Right ventricle myocardium inferior (tissue), 1 donor: ENCODE measurements around the gene PYGM. TPM values are rescaled to one million over a fixed set of nuclear protein-coding genes. Genes with fewer than 3 reads are reported as not detected.
A peak's percentile ranks its signal among the peaks of the same experiment; 100 is the strongest.

Source experiments
- ATAC-seq: fragments of 200-7000 bp; cut with Tn5 transposase; one replicate; pipeline ENCODE4 v1.9.1; 2020; ENCODE audit warnings: mild to moderate bottlenecking, moderate library complexity
- DNase-seq: peaks from one replicate; pipeline ENCODE4 v3.0.0; 2021; ENCODE audit errors: missing footprints
- intact Hi-C: fragments of 100-400 bp; cut with DNase I; formaldehyde crosslinking; loops from one replicate; pipeline ENCODE4 v1.11.0; 2022
- total RNA-seq: library from RNA; stranded (reverse); fragmentation: NEBNext Ultra II Directional; extraction: Animal tissue kit (Norgen Biotek cat#: 25700); gene quantifications from one replicate; pipeline ENCODE4 v1.2.1, GENCODE V29; 2021
- donor health status: DM: no; HTN: yes; CAD: no; lungs with severe emphysema.

The PYGM gene
- total RNA-seq, 1 donor from 2014 or later = 179 TPM

DNA sequence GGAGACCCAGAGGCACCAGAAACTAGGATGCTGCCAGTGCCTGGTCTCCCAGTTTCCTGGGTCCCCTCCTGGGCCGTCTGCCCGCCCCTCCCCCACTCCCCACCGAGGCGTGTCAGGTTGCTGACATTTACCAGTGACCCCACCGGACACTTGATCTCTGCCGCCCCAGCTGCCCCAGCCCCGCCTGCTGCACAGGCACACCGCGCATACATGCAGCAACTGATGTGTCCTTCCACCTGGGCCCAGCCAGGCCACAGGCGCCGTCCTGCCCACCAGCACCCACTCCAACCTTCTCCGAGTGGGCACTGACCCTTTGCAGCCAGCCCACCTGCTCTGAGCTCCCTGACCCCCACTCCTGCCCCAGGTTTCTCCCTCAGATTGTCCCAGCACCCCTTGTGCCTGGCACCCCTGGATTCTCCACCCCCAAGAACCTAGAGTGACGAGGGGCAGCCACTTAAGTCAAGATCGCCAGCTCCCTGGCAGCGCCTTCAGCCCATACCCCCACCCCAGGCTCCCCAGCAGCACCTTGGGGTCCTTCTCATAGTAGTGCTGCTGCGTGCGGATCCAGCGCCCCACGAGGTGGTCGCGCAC is 548 bp downstream of the PYGM start:
- ATAC-seq (peak; percentile 17), DNase-seq (no peak)
- intact Hi-C loops = no loop called here

DNA sequence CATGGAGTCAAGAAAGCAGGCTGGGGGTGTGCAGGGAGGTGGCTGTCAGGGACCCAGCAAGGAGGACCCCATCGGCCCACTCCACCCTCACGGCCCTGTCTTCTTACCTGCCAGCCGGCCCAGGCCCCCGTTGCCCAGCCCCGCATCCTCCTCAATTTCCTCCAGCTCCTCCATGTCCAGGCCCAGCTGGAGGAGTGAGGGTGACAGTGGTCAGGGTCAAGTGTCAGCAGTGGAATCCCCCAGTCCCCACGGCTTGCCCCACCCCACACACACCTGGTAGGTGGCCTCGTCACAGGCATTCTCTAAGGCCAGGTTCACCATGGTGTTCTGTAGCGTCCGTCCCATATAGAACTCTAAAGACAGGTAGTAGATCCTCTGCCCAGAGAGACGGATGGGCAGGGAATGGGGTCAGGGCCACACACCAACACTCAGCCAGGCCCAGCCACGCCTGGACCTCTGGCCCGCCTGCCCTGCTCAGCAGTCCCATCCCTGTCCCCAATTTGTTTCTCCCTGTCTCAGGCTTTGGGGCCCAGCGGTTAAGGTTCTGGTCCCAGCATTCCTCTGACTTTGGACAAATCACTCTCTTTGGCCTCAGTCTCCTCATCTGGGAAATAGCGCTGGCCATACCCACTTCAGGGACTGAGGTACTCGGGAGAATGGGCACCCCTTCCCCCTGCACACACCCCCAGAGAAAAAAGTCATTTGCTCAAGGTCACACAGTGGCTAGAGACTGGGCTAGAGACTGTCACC is 1.3 kb downstream of the PYGM start:
- ATAC-seq (no peak), DNase-seq (no peak)
- intact Hi-C loops = no loop called here

DNA sequence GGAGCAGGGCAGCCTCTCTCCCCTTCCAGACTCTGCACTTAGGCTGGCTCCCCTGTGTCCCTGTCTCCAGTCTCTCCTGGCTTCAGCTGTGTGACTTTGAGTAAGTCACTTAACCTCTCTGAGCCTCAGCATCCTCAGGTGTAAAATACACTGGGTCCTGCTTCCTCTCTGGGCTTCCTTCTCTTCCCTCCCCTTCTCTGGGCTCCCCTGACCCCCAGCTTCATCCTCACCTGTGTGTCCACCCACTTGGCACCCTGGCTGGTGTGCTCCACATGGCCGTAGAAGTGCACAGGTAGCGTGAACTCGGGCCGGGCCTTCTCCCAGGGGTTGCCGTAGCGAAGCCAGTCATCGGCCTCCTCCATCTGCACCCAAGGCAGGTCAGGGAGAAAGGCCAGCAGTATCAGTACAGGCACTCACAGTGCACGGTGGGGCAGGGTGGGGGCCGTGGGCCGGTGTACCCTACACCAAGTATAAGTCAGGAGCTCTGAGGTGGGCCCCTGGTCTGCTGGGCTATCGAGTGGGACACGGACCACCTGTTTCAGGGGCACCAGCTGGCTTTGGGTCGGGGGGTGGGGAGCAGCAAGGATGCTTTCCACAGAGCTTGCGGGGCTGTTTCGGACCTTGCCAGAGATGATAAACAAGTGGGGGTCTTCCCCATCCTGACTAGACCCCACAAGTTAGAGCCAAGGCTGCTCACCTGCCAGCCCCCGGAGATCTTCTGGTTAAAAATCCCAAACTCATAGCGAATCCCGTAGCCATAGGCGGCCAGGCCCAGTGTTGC is 2.0 kb downstream of the PYGM start:
- ATAC-seq (no peak), DNase-seq (peak; percentile 32)
- intact Hi-C loops = no loop called here

DNA sequence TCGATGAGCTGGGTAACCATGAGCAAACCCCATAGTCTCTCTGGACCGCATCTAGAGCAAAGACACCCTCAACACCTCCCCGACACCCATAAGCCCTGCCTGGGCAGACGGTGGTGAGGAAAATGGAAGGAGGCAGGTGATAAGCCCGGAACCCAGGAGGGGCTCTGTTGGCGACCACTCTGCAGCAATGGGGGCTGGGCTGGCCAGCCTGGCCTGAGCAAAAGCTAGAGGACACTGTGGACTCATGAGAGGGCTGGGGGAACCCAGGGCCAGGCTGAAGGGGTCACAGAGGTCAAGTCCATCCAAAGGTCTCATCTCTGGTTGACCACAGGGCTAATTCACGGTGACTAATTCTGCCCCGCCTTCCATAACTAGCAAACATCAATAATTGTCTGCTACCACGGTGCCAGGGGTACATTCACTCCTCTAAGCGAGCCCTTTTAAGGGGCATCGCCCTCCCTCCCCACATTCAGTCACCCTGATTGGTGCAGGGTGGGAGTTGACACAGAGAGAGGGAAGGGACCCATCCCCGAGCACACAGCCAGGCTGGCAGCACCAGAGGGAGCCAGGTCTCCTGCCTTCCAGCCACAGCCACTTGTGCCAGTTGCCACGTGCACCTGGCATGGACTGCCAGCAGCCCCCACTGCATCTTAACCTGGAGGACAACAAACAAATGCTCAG is 4.0 kb downstream of the PYGM start:
- ATAC-seq = no peak
- DNase-seq = peak; percentile 37

DNA sequence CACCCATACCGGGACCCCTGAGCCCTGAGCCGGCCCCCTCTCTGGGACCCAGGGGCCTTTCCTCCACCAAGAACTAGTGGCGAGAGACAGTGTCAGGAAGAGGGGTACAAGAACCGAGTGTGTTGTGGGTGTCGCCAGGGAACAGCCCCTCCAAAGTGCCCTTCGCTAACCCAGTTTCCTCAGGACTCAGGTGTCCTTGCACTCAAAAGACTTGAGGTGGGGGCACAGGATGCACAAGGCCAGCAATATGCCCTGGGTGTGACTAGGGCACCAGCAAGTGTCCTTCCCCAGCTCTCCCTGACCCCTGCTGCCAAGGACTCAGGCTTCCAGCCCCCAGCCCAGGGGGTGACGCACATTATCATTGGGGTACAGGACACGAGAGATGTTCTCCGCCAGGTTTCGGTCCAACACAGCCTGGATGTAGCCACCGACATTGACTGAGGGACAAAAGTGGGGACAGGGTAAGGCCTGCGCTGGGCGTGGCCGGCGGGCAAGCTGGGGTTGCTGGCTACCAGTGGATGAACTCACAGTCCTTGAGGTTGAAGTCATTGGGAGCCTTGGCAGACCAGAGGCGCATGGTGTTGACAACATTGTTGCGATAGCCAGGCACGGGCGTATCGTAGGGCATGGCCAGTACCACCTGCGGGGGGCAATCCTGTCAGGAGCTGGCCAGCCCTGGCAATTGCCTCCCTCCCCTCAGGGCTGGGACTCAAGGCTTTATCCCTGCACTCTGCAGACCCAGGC is 4.7 kb downstream of the PYGM start:
- DNase-seq = peak; percentile 33
- intact Hi-C loops = no loop called here
- ATAC-seq = no peak

More for the DNA sequence above, 4.0 kb downstream of the PYGM start:
- intact Hi-C loops = no loop called here

- intact Hi-C loops = no loop called here
- ATAC-seq (no peak), DNase-seq (peak; percentile 60)
Observed at GRCh38 chr11:64754124-64754918, 5.5 kb downstream of the PYGM start.

DNA sequence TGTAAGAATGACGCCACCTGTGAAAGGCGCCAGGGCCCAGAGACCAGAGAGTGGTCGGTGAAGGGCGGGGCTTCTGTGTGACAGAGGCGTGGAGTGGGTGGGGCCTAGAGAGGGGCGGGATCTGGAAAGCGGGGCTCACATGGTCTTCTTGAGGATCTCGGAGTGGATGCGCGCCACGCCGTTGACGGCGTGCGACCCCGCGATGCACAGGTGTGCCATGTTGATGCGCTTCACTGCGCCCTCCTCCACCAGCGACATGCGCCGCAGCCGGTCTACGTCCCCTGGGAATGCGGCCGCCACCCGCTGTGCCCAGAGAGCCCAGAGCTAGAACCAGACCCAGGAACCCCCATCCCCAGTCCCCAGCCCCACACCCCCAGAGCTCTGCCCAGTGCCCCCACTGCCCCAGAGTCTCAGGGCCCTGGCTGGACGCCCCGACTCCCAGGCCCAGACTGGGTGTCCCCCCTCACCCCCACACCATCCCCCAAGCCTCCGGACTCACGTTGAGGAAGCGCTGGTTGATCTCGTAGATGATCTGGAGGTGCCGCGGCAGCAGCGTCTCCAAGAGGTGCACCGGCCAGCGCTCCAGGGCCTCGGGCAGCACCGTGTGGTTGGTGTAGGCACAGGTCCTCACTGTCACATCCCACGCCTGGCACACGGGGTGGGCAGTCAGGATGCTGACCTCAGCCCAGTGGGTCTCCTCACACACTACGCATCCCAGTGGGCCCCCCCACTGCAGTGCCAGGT is 6.2 kb downstream of the PYGM start:
- ATAC-seq = no peak

DNA sequence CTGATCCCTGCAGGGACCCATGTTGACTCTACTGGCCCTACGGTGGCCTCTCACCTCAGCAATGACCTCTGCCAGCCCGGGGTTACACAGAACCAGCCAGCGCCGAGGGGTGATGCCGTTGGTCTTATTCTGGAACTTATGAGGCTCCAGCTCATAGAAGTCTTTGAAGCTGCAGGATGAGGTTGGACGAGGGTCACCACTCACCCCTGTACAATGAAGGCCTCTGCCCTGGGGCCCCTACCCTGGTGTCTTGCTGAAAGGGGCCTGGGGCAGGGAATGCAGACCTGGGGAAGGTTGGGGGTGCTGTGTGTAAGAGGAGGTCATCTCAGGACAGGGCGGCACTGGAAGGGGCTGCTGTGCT is 6.8 kb downstream of the PYGM start:
- intact Hi-C loops = no loop called here
- DNase-seq (peak; percentile 48), ATAC-seq (no peak)

More for the DNA sequence above, 6.2 kb downstream of the PYGM start:
- peak; percentile 63 for DNase-seq
- intact Hi-C loops = no loop called here

DNA sequence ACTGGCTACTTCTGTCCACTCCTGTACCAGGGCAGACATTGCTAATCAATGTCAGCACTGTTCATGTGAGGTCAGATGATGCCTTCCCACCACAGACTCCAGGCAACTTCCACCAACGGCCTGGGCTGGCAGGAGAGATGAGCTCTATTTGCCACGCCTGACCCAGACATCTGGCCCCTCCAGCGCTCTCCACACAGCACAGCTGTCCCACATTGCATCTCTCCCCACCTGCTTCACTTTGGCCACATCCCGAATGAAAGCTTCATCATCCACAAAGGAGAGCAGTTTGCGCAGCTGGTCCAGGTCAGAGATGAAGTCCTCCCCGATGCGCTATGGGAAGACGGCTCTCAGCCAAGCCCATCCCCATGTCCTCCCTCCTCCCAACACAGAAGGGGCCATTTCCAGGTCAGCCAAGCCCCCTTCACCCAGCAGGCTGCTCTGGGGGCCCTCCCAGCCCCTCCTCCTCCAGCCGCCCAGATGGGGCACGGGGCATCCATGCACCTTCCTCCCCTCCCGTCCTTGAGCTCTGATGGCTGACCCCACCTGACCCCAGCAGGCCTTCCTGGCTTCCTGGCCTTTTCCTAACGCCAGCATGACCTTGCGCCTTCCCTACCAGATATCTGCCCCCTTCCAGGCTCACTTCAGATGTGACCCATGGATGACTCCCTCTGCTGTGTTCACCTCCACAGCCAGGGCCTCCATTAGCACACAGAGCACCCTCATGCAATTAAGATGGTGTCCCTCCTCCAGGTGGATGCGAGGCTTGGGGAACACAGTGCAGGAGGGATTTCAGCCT is 7.4 kb downstream of the PYGM start:
- no peak for ATAC-seq
- intact Hi-C loops = no loop called here
- DNase-seq = no peak

DNA sequence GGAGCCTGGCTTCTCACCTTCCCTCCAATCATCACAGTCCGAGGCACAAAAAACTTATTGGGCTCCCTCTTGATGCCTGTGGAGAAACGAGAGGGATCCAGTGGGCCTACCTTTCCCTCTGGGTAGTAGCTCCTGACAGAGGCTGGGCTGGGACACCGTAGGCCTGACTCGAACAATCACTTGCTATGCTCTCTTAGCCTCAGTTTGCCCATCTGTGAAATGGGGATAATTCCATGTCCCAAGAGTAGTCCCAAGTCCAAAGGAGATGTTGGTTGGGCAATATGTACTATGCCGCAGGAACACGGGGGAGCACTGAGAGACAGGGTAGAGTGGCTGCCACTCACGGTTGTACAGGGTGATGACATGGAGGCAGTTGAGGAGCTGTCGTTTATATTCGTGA is 8.2 kb downstream of the PYGM start:
- DNase-seq (no peak), ATAC-seq (no peak)
- intact Hi-C loops = no loop called here

- ATAC-seq (no peak), DNase-seq (no peak)
- intact Hi-C loops = no loop called here
Observed at GRCh38 chr11:64751136-64751535, 8.6 kb downstream of the PYGM start.

- ATAC-seq = no peak
- intact Hi-C loops = no loop called here
- DNase-seq = peak; percentile 34
Observed at GRCh38 chr11:64750361-64751054, 9.3 kb downstream of the PYGM start.

DNA sequence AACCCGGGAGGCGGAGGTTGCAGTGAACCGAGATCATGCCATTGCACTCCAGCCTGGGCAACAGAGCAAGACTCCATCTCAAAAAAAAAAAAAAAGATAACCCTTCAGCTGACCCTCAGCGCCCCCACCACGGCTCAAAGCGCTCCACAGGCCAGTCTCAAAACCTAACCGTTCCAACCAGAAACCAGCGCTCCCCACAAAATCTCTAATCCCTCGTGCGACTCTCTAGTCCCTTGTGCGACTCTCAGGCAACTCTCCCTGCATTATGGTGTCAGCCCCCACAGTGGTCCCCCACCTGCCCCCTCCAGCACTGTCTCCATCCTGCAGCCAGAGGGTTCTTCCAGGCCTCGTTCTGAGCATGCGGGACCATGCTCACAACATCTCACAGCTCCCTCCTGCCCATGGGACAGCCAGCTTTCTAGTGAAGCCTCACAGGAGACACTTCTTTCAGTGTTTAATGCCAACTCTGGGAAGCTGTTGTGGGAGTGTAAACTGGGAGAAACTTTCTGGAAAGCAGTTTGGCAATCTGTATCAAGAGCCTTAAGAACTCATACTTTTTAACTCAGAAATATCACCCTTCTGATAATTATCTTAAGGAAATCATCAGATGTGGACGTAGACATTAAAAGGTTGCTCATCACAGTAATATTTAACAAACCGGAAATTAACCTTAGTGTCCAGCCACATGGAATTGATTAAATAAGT is 11.7 kb downstream of the PYGM start:
- ATAC-seq (no peak), DNase-seq (peak; percentile 34)
- intact Hi-C loops = no loop called here

- DNase-seq (peak; percentile 63), ATAC-seq (no peak)
- intact Hi-C loops = no loop called here
Observed at GRCh38 chr11:64746486-64746885, 13.3 kb downstream of the PYGM start.

GRCh38 chr11:64745521-64746328 is 14.0 kb downstream of the PYGM start:
- peak; percentile 96 for DNase-seq
- peak; percentile 68 for ATAC-seq
- intact Hi-C loops = no loop called here
